H1 (cell line): ENCODE results near the gene ANAPC15. TPM values are rescaled to one million over a fixed set of nuclear protein-coding genes. Genes with fewer than 3 reads are reported as not detected.

Experiments used
- CHD7 ChIP-seq: fragments of 300-600 bp; sonication (generic); IDR thresholded peaks from 2 replicates; pipeline ENCODE4 v1.7.1; 2012; ENCODE audit warnings: low read length, moderate library complexity, mild to moderate bottlenecking, inconsistent platforms; ENCODE audit not compliant: insufficient replicate concordance
- MAFK ChIP-seq: IDR thresholded peaks from 2 replicates; pipeline ENCODE4 v1.6.1; 2012; ENCODE audit warnings: low read depth, mild to moderate bottlenecking, improper control_type of control experiment, low read length
- RAD21 ChIP-seq, 2 experiments: IDR thresholded peaks in 1 of 2; conservative IDR thresholded peaks in 1 of 2; 2 replicates each; pipeline ENCODE4 v1.6.1; 2011; ENCODE audit warnings: low read depth in 2 of 2, low read length in 2 of 2, improper control_type of control experiment in 1 of 2, inconsistent platforms in 1 of 2, mild to moderate bottlenecking in 1 of 2, moderate library complexity in 1 of 2
- RBBP5 ChIP-seq: IDR thresholded peaks from 2 replicates; pipeline ENCODE4 v1.7.1; 2012; ENCODE audit warnings: low read depth, mild to moderate bottlenecking, inconsistent platforms, low read length, moderate library complexity, borderline replicate concordance
- TAF7 ChIP-seq: optimal IDR thresholded peaks from 2 replicates; pipeline ENCODE3; 2011; ENCODE audit warnings: low read depth, mild to moderate bottlenecking, inconsistent platforms, low read length, moderate library complexity, borderline replicate concordance
- polyA plus RNA-seq, 7 experiments: library from polyadenylated mRNA; depleted of rRNA in 3 of 7; stranded (reverse) in 5 of 7; unstranded in 2 of 7; fragments of >200 nt in 5 of 7; fragments of 200-250 nt in 2 of 7; gene quantifications; 1 replicate in 5 of 7; 2 replicates in 1 of 7; 4 replicates in 1 of 7; pipeline versions ENCODE4 v1.2.1 to v1.2.3, GENCODE V29; 2011 to 2013; ENCODE audit warnings: missing spikeins in 2 of 7, mixed read lengths in 2 of 7
- total RNA-seq: library from RNA; stranded (reverse); fragmentation: NEBNext Ultra II Directional; extraction: Animal tissue kit (Norgen Biotek cat#: 25700); gene quantifications from 2 replicates; pipeline ENCODE4 v1.2.1, GENCODE V29; 2021

ANAPC15 gene
- total and polyA plus RNA-seq, 2 of the 8 experiments (the other 6 are each of a cell fraction or from before 2014, with no cell fraction given), result 66.2 to 74.9 TPM

- TF ChIP-seq TAF7 (no peak), MAFK (no peak), RBBP5 (no peak), CHD7 (no peak), RAD21 (IDR thresholded peaks at IDR 0.05 in 1 of 2, conservative IDR thresholded peaks at IDR 0.05 in 1 of 2; ENCODE audit: low read depth in 2 of 2, low read length in 2 of 2) (no peak)
These were observed 44.8 kb downstream of the ANAPC15 start (continued) for GRCh38 chr11:72067676-72068075.
